Activated naive CD8-positive, alpha-beta T cell treated with anti-CD3 and anti-CD28 coated beads, Interleukin-2, amount 10 ng/mL, durations not matched to agents 7 days and 5 days (primary cell): ENCODE data around the gene SUZ12. TPM values are rescaled to one million over a fixed set of nuclear protein-coding genes. Genes with fewer than 3 reads are reported as not detected.
"Not testable (repeated sequence)": the region's sequence is repeated elsewhere in the genome, so short reads cannot be mapped to it uniquely, and the experiment has no call there.

ENCODE experiments used
- ATAC-seq: fragments of 150-1000 bp; cut with Tn5 transposase; one replicate; pipeline ENCODE4 v1.10.0; 2021; ENCODE audit warnings: low read depth, moderate library complexity
- POLR2A ChIA-PET: fragments of 350-600 bp; sonication (Branson Sonifier 250); formaldehyde crosslinking; loops from one replicate; lab custom pipeline; 2021; ENCODE audit warnings: antibody characterized with exemption; lab: Charles Lee
- DNase-seq: peaks from one replicate; pipeline ENCODE4 v3.0.0; 2021
- H3K27ac Mint-ChIP-seq: one replicate; pipeline ENCODE4 v1.8.0; 2022; ENCODE audit warnings: mild to moderate bottlenecking, mixed read lengths
- H3K27me3 Mint-ChIP-seq: one replicate; pipeline ENCODE4 v1.8.0; 2022; ENCODE audit warnings: mild to moderate bottlenecking, moderate library complexity, mixed read lengths
- H3K36me3 Mint-ChIP-seq: one replicate; pipeline ENCODE4 v1.8.0; 2021; ENCODE audit warnings: mild to moderate bottlenecking, mixed read lengths
- H3K4me1 Mint-ChIP-seq: one replicate; pipeline ENCODE4 v1.8.0; 2021; ENCODE audit warnings: mixed read lengths
- H3K4me3 Mint-ChIP-seq: one replicate; pipeline ENCODE4 v1.8.0; 2022; ENCODE audit warnings: mild to moderate bottlenecking, moderate library complexity, mixed read lengths
- H3K9me3 Mint-ChIP-seq: one replicate; pipeline ENCODE4 v1.8.0; 2021; ENCODE audit warnings: mixed read lengths
- total RNA-seq, 2 experiments: library from RNA; stranded (reverse); gene quantifications; one replicate each; pipeline ENCODE4 v1.2.3, GENCODE V29; 2021

The SUZ12 gene
- total RNA-seq, 2 experiments from 2014 or later: 56.5 to 58.1 TPM

DNA sequence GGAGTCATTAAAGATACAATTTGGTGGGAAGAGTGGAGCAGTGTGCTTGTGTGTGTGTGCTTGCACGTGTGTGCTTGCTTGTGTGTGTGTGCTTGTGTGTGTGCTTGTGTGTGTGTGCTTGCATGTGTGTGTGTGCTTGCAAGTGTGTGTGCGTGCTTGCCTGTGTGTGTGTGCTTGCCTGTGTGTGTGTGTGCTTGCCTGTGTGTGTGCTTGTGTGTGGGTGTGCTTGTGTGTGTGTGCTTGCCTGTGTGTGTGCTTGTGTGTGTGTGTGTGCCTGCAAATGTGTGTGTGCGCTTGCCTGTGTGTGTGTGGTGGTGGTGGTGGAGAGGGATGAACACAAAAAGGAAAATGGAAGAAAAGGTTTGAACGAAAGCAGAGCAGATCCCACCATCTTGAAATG, 90.5 kb downstream of the SUZ12 start:
- H3K27ac Mint-ChIP-seq, POLR2A ChIA-PET, H3K9me3 Mint-ChIP-seq, H3K27me3 Mint-ChIP-seq, DNase-seq, H3K4me1 Mint-ChIP-seq, ATAC-seq, H3K4me3 Mint-ChIP-seq: not testable (repeated sequence)
- peaks cover 10% of the 10 kb centered on the region for H3K36me3 Mint-ChIP-seq

DNA sequence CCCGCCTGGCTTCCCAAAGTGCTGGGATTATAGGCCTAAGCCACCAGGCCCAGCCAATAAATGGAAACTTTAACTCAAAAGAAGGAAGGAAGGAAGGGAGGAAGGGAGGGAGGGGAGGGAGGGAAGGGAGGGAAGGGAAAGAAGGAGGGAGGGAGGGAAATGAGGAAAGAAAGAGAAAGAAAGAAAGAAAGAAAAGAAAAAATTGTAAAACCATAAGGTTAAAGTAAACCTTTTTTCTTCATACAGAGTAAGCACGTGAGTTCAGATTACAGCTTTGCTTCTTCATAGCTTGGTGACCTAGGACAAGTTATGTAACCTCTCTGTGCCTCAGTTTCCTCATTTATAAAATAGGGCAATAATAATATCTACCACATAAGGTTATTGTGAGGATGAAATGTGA, 96.4 kb downstream of the SUZ12 start:
- POLR2A ChIA-PET: no interaction called here
- Mint-ChIP-seq H3K4me3 (no peak overlapping the region), H3K36me3 (peaks cover 24% of the 10 kb centered on the region), H3K27me3 (no peaks in the 10 kb centered on the region), H3K4me1 (peaks cover 6% of the 10 kb centered on the region), H3K27ac (peak overlapping the region; percentile 51), H3K9me3 (no peaks in the 10 kb centered on the region)
- ATAC-seq: no peak
- DNase-seq: no peak

DNA sequence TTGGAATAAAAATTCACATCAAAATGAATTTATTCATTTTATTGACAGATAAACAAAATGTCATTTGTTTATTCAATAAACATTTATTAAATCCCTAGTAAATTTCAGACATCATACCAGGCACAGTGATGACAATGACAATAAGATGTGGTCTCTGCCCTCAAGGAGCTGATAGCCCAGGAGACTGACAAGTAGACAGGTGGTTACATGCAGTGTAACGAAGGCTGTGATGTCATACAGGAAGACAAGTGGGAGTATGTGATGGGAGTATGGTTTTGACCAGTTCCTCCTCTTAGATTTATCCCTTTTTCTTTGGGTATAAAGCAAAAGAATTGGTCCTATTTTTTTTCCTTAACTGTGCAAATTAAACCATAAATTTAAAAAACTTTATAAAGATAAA, 97.0 kb downstream of the SUZ12 start:
- H3K27ac Mint-ChIP-seq, H3K4me1 Mint-ChIP-seq, POLR2A ChIA-PET: not testable (repeated sequence)

DNA sequence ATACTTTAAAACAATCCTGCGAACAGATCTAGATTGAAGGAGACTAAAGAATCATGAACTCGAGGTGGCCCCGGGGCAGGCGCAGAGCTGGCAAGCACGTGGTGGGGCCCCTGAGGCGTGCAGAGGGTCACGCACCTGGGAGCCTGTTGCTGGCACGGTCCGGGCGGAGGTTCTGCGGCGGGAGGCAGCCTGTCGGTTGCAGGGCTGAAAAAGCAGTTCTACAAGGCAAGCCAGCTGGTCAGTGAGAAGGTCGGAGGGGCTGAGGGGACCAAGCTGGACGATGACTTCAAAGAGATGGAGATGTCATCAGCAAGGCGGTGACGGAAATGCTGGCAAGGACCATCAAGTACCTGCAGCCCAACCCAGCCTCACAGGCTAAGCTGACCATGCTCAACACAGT, 103.4 kb downstream of the SUZ12 start:
- H3K27ac Mint-ChIP-seq, H3K4me1 Mint-ChIP-seq: not testable (repeated sequence)

More for the DNA sequence above, 97.0 kb downstream of the SUZ12 start:
- ATAC-seq: peak; percentile 45
- H3K27me3 Mint-ChIP-seq, H3K4me3 Mint-ChIP-seq, DNase-seq, H3K9me3 Mint-ChIP-seq: not testable (repeated sequence)
- H3K36me3 Mint-ChIP-seq: peaks cover 24% of the 10 kb centered on the region

DNA sequence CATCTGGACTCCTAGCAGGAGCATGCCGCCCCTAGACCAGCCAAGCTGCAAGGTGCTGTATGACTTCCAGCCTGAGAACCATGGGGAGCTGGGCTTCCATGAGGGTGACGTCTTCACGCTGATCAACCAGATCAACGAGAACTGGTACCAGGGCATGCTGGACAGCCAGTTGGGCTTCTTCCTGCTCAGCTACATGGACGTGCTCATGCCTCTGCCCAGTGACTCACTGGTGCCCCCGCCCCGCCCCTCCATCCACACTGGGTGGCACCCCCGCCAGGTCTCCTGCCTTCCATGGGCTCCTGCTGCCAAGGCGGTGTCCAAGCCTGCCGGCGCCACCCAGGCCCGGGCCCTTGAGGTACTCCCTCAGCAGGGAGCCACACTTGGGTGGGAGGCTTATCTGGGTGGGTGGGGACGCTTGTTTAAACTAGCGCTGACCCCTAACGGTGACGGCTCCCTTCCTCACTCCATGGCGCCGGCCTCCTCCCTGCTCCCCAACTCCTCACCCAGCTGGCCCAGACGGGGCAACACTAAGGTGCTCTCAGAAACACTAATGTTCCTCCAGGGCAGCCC, 104.6 kb downstream of the SUZ12 start:
- DNase-seq, POLR2A ChIA-PET, H3K9me3 Mint-ChIP-seq, H3K27ac Mint-ChIP-seq, H3K36me3 Mint-ChIP-seq, ATAC-seq, H3K4me3 Mint-ChIP-seq, H3K4me1 Mint-ChIP-seq, H3K27me3 Mint-ChIP-seq: not testable (repeated sequence)

More for the DNA sequence above, 103.4 kb downstream of the SUZ12 start:
- DNase-seq, H3K9me3 Mint-ChIP-seq, H3K4me3 Mint-ChIP-seq, H3K27me3 Mint-ChIP-seq, POLR2A ChIA-PET, ATAC-seq: not testable (repeated sequence)
- peaks cover 14% of the 10 kb centered on the region for H3K36me3 Mint-ChIP-seq

DNA sequence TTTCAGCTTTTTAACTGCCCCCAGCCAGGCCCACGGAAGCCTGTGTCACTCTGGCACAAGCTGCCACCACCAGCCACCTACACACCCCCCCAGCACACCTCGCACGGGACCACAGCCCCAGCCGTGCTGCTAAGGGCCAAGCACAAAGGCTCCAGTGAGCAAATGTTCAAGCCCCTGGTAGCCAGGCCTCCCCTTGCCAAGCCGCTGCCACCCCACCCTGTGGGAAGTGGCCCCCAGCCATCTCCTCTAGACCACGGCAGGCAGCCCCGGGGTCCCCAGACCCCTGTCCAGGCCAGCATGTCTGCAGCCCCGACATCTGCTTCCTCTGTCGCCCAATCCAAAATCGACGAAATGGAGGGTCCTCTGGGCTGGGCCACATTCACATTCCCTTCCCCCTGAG, 105.5 kb downstream of the SUZ12 start:
- POLR2A ChIA-PET, ATAC-seq, H3K9me3 Mint-ChIP-seq, H3K4me3 Mint-ChIP-seq, H3K27me3 Mint-ChIP-seq, H3K36me3 Mint-ChIP-seq, DNase-seq, H3K27ac Mint-ChIP-seq, H3K4me1 Mint-ChIP-seq: not testable (repeated sequence)

DNA sequence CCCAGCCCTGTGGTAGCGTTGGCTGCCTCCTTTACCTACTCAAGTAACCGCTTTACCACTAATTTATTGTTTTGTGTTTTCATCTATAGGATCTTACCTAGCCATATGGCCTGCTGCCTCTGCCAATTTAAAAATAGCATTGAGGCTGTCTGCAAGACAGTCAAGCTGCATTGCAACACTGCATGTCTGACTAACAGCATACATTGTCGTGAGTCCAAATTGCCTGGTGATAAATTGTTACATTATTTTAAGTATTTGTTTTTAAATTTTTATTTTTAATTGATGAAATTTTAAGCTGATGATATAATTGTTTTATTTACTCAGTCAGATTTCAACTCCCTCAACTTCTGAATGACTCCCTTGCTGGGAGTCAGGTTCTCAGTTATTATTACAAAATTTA, 108.8 kb downstream of the SUZ12 start:
- H3K4me3 Mint-ChIP-seq, DNase-seq, H3K9me3 Mint-ChIP-seq, H3K36me3 Mint-ChIP-seq, ATAC-seq, H3K27ac Mint-ChIP-seq, POLR2A ChIA-PET, H3K27me3 Mint-ChIP-seq, H3K4me1 Mint-ChIP-seq: not testable (repeated sequence)

DNA sequence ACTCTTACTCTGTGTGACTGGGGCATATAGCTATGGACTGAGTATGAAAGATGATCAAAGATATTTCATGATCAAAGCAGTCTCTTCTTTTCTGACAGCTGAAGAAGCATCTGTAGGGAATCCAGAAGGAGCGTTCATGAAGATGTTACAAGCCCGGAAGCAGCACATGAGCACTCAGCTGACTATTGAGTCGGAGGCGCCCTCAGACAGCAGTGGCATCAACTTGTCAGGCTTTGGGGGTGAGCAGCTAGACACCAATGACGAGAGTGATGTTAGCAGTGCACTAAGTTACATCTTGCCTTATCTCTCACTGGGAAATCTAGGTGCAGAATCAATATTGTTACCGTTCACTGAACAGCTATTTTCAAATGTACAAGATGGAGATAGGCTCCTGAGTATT, 110.9 kb downstream of the SUZ12 start:
- POLR2A ChIA-PET, H3K36me3 Mint-ChIP-seq, DNase-seq, H3K4me3 Mint-ChIP-seq, H3K27ac Mint-ChIP-seq, H3K4me1 Mint-ChIP-seq, ATAC-seq, H3K9me3 Mint-ChIP-seq, H3K27me3 Mint-ChIP-seq: not testable (repeated sequence)

Other genes with a start within 250 kb of the SUZ12 start
- 10 to 100 TPM; 11.9 to 12.6 TPM for gene COPRS, start 77.8 kb upstream of the SUZ12 start, total RNA-seq
- gene UTP6, start 35.3 kb upstream of the SUZ12 start, total RNA-seq: 10 to 100 TPM; 63.7 to 73.8 TPM
- 10 to 100 TPM; 51.5 to 58.3 TPM for gene LRRC37B, start 70.4 kb downstream of the SUZ12 start, total RNA-seq
- 10 to 100 TPM; 29.8 to 30.0 TPM for gene RHOT1, start 205.5 kb downstream of the SUZ12 start, total RNA-seq